Panc1 (cell line): Measurements from ENCODE around the gene TBC1D22A.

Experiments used
- CTCF ChIP-seq: fragments of 450-650 bp; IDR thresholded peaks from 2 replicates; pipeline ENCODE4 v1.5.1; 2017; ENCODE audit warnings: mild to moderate bottlenecking
- POLR2AphosphoS5 ChIP-seq: IDR thresholded peaks from 2 replicates; pipeline ENCODE4 v1.6.1; 2012; ENCODE audit warnings: mild to moderate bottlenecking, low read depth, low read length, moderate library complexity
- REST ChIP-seq, 2 experiments: IDR thresholded peaks; 2 replicates each; pipeline ENCODE4 v1.6.1; 2011 to 2012; ENCODE audit warnings: low read depth in 2 of 2, control low read depth in 1 of 2, low read length in 1 of 2, mild to moderate bottlenecking in 1 of 2, moderate library complexity in 1 of 2; ENCODE audit not compliant: insufficient read depth in 1 of 2
- TCF7L2 ChIP-seq: IDR thresholded peaks from 2 replicates; pipeline ENCODE4 v1.6.1; 2011; ENCODE audit warnings: mild to moderate bottlenecking, low read depth, low read length, inconsistent platforms

GRCh38 chr22:47076758-47077157, 314.3 kb downstream of the TBC1D22A start:
- no peak for TF ChIP-seq POLR2AphosphoS5
- TF ChIP-seq CTCF = no peak
- no peak for TF ChIP-seq REST (IDR thresholded peaks at IDR 0.05; ENCODE audit: insufficient read depth in 1 of 2, low read depth in 2 of 2, low read length in 1 of 2)
- TF ChIP-seq TCF7L2 = no peak
